T-helper 1 cell treated with Interleukin-12 subunit alpha and Interleukin-12 subunit beta and Interleukin-4 antibody, amounts not matched to agents 30 ng/mL and 1 ng/mL, for 36 hours (primary cell): Measurements from ENCODE around the gene COL4A2. TPM values are rescaled to one million over a fixed set of nuclear protein-coding genes. Genes with fewer than 3 reads are reported as not detected.

Experiments
- intact Hi-C: fragments of 100-400 bp; cut with micrococcal nuclease; formaldehyde crosslinking; loops from one replicate; pipeline ENCODE4 v1.15.1; 2024
- total RNA-seq: library from RNA; stranded (reverse); gene quantifications from 2 replicates; pipeline ENCODE4 v1.2.3, GENCODE V29; 2022

The COL4A2 gene
- total RNA-seq, 1 donor from 2014 or later: 0.37 TPM

DNA sequence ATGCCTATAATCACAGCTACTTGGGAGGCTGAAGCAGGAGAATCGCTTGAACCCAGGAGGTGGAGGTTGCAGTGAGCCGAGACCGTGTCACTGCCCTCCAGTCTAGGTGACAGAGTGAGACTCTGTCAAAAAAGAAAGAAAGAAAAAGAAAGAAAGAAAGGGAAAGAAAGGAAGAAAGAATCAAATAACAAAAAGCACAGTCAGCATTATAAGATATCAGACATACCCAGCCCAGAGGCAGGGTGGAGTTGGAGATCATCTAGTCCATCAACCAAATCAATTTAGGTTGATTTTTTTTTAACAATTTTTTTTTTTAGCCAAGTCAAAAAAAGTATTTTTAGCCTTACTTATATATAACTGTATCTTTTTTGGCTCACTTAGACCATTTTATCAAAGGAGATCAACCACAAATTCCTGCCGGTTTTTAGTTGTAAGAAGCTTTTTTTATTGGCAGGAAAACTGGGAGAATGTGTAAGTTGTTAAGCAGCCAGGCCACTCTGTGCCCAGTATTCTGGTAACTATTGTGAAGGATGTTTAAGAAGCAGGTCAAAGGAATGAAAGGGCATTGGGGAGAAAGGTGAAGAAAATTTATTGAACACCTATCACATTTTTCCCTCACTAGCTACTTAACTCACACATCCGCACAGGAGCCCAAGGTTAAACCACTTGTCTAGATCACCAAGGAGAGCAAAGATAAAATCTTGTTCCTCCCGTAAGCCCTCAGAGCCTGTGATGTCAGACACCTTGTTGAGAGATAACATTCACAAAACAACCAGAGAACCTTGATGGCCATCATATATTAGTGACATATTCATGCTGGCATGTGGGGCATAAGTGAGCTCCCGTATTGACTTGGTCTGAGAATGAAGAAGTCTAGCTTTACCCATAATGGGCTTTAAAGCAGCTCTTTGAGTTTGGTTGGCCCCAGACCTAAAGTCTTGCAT is 91.8 kb downstream of the COL4A2 start:
- intact Hi-C loops: no loop called here

DNA sequence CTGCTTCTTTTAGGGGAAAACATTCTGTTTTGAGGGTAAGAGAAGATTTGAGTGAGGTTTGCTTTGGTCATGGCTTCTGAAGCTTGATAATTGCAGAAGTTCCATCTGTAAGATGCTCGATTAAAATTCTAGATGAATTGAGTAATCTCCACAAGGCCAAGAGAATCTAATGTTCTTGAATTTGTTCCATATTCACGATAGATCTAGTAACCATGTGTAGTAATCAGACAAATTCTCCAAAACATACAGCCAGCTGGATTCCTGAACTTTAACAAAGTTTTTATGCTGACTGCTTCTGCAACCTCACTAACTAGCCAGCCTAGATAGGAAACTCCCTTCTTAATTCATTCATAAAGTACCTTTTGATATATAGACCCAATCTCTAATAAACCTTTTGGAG is 92.7 kb downstream of the COL4A2 start:
- intact Hi-C loops: no loop called here

DNA sequence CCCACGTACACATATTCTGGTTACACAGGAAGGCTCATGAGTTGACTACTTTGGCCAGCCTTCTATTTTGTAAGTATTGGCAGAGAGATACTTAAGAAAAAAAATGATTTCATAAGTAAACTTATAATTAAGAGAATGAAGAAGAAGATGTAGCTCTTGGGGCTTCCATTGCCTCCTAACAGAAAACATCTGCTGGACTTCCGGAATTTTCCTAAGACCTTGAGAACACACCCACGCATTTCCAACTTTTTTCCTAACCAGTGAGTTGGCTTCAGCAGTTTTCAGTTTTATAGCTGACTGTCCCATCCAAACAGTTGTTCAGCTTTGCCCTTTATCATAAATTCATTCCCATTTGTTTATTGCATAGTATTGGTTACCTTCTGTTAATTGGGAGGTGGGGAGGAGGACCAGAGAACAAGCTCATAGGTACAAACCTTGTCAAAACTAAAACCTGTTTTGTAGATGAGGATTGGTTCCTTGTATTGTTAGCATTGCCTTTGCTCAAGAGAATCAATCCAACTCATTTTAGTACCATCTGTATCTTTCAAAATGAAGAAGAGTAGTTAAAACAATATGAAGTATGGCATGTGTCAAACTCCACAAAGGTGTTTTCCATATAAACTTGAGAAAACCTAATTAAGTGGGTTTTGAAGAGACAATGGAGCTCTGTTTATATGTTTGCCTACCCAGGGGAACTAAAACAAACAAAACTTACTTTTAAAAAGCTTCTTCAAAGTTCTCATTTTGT is 93.9 kb downstream of the COL4A2 start:
- intact Hi-C loops: no loop called here

DNA sequence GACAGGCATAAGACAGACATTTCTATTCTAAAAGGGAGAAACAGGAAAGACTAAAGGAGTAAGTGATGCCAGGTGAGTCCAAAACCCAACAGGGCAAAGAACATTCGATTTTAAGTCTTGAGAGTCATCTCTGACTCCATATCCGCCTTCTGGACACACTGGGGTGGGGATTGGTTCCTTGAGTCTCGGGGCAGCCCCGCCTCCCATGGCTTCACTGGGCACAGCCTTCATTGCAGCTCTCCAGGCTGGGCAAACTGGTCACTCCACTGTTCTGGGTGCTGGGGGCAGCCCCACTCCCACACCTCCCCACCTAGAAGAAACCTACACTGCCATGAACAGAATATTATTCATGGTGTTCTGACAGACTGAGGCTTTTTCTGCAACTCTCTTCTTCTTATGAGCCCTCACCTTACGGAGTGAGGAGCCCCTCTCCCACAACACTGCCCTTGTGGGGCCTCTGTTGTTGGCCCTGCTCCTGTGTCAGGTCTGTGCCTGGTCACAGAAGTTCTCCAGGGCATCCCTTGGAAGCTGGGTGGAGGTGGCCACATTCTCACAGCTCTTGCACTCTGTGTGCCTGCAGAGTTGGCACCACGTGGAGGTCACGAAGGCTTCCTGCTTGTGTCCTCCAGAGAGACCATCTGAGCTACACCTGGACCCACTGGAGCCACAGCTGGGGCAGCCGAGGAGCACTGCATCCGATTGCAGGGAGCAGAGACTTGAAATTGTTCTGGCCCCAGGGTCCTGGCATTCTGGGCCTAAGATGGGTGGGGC is 95.4 kb downstream of the COL4A2 start:
- intact Hi-C loops: no loop called here

DNA sequence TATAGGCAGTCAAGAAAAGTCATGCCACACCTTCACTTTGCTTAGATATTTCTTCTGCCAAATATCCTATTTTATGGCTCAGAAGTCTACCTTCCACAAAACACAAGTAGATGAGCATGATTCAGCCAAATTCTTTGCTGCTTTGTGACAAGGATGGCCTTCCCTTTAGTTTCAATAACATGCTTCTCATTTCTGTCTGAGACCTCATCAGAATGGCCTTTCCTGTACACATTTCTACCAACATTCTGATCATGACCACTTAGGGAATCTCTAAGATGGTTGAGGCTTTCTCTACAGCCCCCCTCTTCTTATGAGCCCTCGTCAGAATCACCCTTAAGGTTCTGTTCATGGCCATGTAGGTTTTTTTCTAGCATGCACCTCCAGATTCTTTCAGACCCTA is 96.2 kb downstream of the COL4A2 start:
- intact Hi-C loops: no loop called here

DNA sequence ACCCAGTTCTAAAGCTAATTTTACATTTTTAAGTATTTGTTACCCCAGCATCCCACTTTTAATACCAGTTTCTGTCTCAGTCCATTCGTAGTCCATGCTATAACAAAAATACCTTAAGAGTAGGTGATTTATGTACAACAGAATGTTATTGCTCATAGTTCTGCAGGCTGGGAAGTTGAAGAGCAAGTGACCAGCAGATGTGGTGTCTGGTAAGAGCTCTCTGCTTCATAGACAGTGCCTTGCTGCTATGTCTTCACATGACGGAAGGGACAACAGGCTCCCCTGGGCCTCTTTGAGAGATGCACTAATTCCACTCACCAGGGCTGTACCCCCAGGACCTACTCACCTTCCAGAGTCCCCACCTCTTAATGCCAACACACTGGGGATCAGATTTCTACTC is 96.6 kb downstream of the COL4A2 start:
- intact Hi-C loops: no loop called here

DNA sequence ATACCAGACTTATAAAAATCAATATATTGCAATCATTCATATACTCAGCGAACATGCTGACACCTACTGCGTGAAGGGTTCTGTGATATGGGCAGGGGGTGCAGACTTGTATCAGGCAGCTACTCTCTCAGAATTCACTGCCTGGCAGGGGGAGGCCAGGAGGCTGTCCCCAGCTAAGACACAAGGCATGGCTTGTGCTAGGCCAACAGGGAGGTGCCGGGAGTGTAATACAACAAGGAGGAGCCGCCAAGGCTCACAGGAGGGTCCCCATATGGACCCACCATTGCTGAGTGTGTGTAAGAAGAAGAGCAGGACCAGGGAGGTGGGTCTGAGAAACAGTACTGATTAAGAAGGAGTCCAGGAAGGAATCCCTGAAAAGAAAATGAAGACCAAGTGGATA is 97.2 kb downstream of the COL4A2 start:
- intact Hi-C loops: no loop called here

DNA sequence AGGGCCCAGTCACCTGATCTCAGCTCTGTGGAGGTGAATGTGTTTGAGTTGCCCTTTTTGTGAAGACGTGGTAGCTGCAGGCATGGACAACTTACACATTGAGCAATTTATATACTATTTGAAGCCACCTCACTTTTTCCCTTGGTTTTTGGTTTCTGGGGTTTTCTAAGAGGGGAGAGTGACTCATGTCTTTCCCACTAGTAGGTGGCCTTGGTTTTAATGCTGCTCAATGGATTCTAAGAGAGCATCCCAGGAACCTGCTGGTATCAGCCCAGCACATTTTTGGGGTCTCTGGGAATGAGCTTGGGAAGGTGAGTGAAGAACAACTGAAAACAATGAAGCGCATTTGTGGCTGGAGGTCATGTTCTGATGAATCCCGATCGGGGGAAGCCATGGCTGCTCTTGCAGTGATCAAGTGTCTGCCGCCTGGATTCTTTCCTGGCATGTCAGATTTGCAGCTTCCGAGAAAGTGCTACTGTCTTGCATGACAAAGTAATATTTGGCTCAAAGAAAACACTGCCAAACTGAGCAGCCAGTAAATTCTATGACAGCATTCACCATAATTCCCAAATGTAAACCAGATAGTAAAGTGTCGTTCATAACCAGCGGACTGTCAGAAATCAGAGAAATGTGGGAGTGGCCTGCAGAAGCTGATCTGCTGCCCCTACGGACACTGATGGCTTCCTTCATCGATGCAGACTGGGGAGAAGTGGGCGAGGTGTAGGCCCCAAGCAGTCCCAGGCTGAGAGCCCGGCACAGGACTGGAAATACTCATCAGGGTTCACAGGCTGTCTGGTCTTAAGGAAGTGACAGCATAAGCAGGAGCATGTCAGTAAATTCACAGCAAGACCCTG is 98.7 kb downstream of the COL4A2 start:
- intact Hi-C loops: no loop called here

DNA sequence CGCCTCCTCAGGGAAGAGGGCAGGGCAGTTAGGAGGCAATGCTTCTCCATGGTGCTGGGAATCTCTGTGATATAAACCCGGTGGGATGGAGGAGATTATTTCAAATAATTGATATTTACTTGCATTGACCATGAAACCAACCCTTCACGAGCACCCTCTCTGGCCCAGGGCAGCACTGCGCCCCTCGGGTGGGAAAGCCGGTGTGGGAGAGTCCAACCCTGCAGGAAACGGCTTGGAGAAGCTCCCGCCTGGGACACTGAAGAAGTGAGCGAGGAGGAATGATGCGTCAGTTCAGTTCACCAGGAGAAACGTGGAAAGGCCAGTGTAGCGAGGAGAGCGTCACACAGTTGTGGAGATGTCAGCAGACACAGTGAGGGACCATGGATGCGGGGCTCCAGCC is 99.9 kb downstream of the COL4A2 start:
- intact Hi-C loops: no loop called here

DNA sequence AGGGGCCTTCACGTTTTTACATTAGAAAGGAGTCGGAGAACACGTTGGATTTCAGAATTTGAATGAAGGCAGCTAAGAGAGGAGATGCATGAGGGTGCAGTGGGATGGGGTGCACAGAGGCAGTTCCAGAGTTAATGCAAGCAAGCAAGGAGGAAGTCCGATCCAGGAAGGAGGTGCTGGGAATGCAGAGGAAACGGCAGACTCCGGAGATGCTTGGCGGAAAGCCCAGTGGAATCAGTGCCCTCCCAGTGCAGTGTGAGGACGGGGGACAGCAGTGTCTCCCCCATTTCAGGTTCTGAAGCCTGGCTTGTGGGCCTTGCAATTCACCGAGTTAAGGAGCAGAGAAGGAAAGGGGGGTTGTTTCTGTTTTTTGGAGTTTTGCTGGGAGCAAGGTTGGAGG is 100.4 kb downstream of the COL4A2 start:
- intact Hi-C loops: no loop called here

DNA sequence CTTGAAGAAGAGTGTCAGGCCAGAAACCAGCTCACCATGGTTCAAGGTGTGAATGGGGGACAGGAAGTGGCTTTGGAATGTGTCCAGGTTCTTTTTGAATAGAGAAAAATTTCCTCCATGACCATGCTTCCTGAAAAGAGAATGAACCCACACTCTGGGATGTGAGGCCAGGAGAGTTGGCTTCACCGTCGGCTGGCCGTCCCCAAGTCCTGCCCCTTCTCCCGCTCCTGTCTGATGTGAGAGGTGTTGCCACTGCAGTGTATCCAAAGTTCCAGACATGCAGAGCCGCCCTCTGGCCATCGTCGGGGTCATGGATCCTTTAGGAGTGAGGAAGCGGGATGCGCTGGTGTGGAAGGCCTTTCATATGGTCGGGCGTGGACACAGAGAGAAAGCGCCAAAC is 101.2 kb downstream of the COL4A2 start:
- intact Hi-C loops: no loop called here

DNA sequence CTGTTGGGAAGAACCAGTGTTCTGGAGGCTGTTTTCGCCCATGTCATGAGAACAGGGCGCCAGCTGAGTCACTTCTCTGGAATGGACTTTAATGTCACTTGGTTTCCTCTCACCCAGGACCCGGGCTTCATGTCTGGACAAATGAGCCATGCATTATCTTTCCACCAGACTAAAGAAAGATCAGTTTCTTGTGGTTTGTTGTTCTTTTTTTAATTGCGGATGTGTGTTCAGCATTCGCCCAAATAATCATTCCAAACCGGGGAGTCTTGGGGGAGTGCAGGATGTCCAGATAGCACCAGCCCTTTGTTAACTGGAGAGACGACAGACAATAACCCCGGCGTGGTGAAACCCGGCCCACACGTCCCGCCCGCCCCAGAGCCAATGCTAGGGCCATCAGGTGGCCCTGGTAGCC is 102.5 kb downstream of the COL4A2 start:
- intact Hi-C loops: no loop called here

DNA sequence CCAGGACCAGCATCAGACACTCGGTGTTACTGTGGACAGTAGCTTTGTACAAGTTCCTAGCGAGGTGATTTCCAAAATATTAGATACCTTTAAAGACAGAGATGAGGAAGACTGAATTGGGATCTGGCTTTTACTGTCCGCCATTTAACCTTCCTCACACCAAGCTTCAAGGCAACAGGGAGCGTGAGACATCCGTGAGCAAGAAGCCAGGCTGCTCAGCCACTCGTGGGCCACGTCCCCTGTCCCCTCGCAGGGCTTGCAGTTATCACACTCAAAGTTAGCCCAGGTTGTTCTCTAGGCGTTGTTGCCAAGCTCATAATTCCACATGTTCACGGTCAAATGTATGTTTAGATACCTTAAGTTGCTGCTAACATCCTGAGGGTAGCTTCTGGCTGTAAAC is 102.9 kb downstream of the COL4A2 start:
- intact Hi-C loops: no loop called here

DNA sequence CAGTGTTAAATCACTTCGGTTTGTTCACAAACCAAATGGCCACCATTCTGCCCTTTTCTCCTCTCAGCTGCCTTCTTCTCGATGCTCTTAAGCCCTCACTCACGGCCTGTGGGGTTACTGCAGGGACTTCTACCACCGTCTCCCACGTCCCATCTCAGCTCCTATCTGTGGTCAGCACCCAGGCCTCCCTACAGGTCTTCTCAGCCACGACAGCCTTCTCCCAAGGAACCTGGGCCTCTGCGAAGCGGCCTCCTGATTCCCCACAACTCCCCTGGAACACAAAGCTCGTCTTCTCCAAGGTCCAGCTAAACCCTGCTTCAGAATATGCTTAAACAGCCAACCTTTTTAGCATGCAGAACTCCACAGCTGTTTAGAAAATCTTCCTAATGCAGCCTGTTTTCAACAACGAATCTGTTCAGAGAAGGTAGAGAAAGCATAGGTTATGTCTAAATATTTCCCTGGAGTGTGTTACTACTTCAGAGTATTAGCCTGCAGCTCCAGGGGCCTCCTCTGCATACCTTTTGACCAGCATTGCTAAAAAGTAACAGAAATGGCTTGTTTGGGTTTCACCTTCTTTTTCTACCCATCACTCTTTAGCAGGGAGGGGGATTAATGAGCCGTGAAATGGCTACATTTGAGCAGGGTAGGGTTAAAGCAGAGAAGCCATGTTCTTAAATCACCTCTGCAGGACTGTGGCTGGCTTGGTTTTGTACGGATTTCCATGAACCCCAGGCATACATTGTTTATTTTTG is 104.0 kb downstream of the COL4A2 start:
- intact Hi-C loops: no loop called here

DNA sequence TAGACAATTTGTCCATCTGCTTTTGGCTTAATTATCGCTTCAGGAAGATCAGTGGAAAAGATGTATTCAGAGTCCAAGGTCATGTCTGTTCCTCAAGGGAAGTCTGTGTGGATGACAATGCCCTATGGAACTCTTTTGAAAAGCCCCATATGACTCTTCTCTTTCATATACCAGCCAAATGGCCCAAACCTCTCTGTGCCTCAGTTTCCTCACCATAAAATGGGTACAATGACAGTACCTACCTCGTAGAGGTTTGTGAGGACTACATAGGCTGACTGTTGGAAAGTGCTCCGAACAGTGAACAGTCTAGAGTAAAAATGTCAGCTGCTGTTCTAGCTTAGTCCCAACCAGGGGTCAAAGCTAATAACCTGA is 104.6 kb downstream of the COL4A2 start:
- intact Hi-C loops: loop anchor here (1.0 kb wide), 2 partner anchors 22 to 189 kb away; no protein-coding TSS in a partner anchor

DNA sequence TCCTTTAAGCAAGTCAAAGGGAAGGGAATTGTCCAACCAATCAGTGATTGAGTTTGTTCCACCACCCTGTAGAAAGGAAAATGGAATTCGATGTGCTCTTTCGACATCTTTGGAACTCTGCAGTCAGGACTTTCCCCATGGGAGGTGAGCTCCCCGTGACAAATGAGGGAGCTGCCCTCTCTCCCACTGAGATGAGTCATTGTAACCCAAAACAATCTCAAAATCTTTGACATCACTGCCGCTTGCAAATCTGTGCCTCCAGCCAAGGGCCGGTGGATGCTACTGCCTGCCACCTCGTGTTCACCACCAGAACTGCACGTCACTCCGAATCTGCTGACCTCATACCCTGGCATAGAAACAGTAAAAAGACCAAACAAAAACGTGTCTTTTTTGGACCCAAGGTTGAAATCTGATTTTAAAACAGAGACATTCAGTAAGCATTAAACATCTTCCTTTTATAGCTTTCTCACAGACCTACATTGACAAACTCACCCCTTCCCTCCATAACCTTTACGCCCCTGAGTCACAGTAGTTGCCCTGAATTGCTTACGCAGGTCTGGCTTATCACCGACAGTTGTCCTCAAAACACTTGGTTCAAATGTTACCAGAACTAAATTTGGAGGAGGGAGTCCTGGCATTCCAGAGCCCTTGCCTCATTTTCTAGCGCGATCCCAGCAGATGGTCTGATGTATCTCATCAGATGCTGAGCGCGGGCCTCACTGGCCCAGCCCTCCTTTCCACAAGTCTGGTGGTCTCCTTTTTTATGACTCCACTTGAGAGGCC is 105.2 kb downstream of the COL4A2 start:
- intact Hi-C loops: loop anchor here (1.0 kb wide), 2 partner anchors 23 to 190 kb away; no protein-coding TSS in a partner anchor

DNA sequence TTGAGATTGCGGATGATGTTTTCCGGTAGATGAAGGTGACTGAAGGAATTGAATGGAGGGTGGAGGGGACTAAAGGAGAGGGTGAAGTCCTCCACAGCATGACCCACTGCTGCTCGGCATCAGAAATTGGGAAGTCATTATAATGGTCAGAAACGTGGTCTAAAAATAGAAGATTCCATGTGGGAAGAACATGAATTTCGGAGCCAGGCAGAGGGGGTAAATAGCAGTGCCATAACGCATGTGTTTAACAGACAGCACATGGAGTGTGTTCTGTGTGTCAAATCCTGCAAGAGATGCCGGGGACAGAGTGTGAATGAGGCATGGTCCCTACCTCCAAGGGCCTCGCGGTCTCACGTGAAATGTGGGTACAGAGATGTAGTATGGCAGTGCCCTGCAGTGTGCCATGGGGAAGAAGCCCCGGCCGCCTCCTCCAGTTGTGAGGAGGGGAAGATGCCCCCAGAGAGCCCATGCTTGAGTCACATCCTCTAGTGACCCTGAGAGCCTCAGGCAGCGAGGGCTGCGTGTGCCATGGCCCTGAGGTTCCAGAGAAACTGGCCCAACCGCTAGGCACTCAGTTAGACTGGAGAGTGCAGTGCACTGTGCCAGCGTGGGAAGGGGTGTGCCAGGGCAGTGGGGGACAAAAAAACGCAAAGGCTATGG is 106.1 kb downstream of the COL4A2 start:
- intact Hi-C loops: no loop called here

DNA sequence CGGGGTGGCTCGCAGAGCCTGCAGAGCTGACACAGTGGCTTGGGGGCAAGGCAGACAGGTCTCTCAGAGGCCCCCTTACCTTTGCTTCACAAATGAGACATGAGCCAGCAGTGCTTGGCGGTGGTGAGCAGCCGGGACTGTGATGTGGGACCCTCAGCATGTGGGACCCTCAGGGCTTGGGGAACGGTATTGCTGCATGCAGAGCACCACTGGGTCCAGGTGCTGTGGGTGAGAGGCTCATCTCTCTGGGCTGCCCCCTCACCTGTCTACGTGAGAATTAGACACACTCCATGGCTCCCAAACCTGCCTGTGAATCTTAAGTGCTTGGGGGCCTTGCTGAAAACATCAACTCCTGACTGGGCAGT is 106.6 kb downstream of the COL4A2 start:
- intact Hi-C loops: no loop called here

DNA sequence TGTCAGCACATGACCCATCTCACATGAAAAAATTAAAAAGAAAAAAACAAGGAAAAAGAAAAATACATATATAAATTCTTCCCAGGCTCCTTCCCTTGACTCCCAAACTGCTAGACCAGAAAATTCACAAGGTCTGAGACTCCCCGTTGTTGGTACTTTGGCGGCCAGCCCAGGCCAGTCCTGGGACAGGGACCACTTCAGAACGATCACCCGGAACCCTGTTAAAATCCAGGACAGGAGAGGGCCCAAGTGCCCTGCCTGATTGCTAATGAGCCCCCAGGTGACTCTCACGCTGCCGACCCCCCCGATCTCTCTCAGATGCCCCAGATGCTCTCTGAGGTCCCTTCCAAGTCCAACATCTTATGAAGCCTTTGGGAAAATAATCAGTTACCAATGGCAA is 107.2 kb downstream of the COL4A2 start:
- intact Hi-C loops: no loop called here
